Activated CD4-positive, alpha-beta T cell treated with anti-CD3 and anti-CD28 coated beads, Interleukin-2, Interleukin-6, amounts not matched to agents 100 ng/mL and 50 ng/mL, durations not matched to agents 16 hours and 8 hours (primary cell): Measurements from ENCODE around the gene GYG2.
"Not testable (repeated sequence)": the region's sequence is repeated elsewhere in the genome, so short reads cannot be mapped to it uniquely, and the experiment has no call there.

Experiments
- DNase-seq: peaks from one replicate; pipeline ENCODE4 v3.0.0-alpha.2; 2020

GYG2 gene

DNA sequence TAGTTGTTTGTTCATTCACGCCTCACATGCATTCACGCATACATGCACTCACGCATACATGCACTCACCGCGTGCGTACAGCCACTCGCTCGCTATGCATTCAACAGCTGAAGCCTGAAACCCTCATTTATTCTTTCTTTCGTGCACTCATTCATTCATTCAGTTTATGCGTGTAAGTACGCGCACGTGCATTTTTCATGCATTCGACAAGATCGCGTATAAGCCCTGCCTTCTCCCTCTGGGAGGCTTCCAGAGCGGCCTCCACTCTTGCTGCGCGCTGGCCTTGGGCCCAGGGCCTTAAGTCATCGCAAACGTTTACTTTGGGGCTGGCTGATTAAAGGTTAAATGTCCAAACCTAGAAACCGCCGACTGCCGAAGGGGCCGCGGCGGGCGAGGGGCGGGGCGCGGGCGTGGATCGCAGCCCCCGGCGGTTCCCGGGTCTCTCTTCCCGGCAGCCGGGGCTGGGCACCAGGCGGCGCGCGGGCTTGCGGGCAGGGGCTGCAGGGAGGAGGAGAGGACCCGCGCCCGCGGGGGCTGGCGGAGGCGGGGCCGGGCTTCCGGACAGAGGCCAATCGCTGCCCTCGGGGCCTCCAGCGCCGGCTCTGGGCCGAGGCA lies at the start of gene GYG2:
TSS of gene GYG2 (plus strand) at position 587 of the 615 bp plus-strand sequence. CDS start 1,259 bp downstream, outside the sequence.
- no peak for DNase-seq

DNA sequence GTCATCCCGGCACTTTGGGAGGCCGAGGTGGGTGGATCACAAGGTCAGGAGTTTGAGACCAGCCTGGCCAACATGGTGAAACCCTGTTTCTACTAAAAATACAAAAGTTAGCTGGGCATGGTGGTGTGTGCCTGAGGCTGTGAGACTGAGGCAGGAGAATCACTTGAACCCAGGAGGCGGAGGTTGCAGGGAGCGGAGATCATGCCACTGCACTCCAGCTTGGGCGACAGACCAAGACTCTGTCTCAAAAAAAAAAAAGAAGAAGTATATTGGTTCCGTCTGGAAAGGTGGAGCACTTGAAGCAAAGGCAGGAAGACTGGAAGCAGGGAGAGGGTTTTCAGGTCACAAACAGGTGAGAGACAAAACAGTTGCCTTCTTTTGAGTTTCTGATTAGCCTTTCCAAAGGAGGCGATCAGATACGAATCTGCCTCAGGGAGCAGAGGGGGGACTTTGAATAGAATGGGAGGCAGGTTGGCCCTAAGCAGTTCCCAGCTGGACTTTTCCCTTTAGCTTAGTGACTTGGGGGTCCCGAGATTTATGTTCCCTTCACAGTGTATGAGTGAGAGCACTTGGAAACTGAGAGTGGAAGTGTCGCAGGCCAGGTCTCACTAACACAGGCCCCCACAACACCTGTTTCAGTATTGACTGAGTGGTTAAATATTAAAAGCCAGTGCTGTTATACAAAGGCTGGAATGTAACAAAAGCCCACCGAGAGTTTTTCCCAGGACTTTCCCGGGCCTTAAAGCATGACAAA lies 48.1 kb upstream of the GYG2 start:
- not testable (repeated sequence) for DNase-seq

GRCh38 chrX:2781226-2781571 lies 47.5 kb upstream of the GYG2 start:
- no peak for DNase-seq

GRCh38 chrX:2781698-2782097 lies 47.0 kb upstream of the GYG2 start:
- no peak for DNase-seq

DNA sequence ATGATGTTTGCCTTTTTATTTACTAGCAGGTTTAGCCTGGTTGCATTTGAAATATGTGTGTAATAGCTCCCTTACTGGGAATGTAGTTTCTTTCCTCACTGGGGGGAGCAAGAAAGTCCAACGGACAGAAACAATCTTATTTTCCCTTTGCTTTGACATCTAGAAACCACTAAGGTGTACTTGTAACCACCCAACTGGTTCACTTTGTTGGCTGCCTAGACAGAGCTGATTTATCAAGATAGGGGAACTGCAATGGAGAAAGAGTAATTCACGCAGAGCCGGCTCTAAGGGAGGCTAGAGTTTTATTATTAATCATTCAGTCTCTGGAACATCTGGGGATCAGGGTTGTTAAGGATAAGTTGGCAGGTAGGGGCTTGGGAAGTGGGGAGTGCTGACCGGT lies 46.6 kb upstream of the GYG2 start:
- no peak for DNase-seq

- no peak for DNase-seq
These were observed 46.0 kb upstream of the GYG2 start for GRCh38 chrX:2782778-2783177.

DNA sequence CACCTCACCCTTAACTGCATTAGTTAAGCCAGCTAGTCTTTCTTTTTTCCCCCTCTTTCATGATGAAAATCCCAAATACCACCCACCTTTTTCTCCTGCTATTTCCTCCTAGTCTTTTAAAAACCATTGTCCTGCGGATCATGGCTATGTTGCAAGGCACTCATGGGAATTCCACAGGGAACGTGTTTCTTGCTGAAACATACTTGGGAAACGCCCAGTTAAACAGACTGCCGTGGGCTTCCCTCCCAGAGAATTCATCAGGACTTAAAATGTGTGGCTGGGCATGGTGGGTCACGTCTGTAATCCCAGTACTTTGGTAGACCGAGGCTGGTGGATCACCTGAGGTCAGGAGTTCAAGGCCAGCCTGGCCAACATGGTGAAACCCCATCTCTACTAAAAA lies 44.7 kb upstream of the GYG2 start:
- DNase-seq: no peak

GRCh38 chrX:2785538-2785937 lies 43.2 kb upstream of the GYG2 start:
- DNase-seq: no peak

DNA sequence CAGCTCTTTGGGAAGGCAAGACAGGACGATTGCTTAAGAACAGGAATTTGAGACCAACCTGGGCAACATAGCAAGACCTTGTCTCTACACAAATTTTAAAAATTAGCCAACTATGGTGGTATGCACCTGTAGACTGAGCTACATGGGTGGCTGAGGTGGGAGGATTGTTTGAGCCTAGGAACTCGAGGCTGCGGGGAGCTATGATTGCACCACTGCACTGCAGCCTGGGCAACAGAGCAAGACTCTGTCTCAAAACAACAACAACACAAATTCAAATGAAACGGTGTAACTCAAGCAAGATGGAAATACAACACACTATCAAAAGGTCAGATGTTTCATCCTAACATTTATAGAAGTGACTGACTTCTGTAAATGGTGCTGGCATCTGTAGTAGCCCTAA lies 39.8 kb upstream of the GYG2 start:
- no peak for DNase-seq

GRCh38 chrX:2789569-2789968 lies 39.2 kb upstream of the GYG2 start:
- DNase-seq: no peak

GRCh38 chrX:2793752-2794151 lies 35.0 kb upstream of the GYG2 start:
- no peak for DNase-seq

- DNase-seq: no peak
These were observed 34.4 kb upstream of the GYG2 start for GRCh38 chrX:2794336-2794735.

DNA sequence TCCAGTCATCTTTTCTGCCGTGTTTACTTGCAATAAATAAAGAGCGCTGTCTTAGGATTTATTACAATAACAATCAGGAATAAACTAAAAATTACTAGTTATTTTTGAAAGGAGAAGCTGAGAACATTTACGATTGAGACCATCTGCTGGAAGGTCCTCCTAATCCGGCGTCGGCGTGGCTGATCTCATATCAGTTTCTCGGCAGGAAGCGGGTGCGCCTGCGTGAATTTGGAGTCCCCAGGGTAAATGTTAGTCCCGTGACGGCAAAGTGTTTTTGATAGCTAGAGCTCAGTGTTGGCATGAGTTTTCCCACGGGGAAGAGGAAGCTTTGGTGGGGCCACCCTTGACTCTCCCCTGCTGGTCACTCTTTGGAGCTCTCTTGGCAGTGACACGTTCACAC lies 31.9 kb upstream of the GYG2 start:
- DNase-seq: not testable (repeated sequence)

GRCh38 chrX:2799369-2799768 lies 29.4 kb upstream of the GYG2 start:
- DNase-seq: no peak

DNA sequence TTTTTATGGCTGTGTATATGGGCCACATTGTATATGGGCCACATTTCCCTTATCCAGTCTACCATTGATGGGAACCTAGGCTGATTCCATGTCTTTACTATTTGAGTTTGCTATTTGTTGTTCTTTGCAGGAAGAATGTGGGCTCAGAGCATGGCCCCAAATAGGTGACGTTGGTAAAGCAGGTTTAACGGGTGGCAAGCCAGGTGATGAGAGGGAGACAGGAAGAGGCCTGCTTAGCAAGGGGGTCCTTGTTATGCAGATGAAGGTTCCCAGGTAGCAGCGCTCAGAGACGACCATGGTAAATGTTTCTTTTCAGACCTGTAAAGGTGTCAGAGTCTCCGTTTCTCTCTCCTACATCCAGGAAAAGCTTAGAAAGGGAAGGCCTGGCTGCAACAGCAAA lies 28.8 kb upstream of the GYG2 start:
- DNase-seq: not testable (repeated sequence)

GRCh38 chrX:2801223-2801622 lies 27.5 kb upstream of the GYG2 start:
- no peak for DNase-seq

DNA sequence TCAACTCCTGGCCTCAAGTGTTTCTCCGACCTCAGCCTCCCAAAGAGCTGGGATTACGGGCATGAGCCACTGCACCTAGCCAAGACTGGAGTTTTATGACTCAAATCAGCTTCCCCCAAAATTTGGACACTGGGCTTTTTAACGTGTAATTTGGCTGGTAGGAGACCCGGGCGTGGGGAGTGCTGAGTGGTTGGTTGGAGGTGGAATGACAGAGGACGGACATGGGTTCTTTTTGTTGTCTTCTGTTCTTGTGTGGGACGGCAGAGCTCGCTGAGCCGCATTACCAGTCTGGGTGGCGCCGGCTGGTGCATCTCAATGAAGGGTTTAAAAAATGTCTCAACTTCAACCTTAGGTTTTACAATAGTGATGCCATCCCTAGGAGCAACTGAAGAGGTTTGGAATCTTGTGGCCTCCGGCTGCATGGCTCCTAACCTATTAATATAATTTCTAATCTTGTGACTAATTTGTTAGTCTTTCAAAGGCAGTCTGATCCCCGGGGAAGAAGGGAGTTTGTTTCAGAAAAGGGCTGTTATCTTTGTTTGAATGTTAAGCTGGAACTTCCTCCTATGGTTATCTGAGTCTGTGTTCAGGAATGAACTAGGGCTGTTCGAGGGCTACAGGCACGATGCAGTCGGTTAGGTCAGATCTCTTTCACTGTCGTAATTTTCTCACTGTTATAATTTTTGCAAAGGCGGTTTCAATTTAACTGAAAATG lies 26.2 kb upstream of the GYG2 start:
- DNase-seq: not testable (repeated sequence)

- DNase-seq: not testable (repeated sequence)
These were observed 25.2 kb upstream of the GYG2 start for GRCh38 chrX:2803486-2803885.

DNA sequence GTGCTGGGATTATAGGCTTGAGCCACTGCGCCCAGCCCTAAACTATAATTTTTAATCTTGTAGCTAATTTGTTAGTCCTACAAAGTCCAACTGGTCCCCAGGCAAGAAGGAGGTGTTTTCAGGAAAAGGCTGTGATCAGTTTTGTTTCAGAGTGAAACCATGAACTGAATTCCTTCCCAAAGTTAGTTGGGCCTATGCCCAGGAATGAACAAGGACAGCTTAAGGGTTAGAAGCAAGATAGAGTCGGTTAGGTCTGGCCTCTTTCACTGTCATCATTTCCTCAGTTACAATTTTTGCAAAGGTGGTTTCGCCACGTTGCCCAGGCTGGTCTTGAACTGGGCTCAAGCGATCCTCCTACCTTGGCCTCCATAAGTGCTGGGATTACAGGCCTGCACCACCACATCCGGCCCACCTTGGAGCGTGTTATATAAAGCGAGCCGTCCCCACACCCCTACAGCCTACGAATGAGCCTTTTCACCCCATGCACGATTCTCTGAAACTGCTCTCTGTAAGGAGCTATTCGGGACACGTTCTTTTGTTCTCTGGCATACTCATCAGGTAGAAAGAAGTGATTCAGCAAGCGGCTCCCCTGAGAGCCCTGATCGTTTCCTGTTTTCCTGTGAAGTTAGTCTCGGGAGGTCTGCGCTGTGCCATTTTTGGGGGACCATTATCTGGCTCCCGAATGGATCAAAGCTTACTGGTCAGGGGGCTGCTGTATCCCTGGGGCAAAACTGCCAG lies 24.5 kb upstream of the GYG2 start:
- not testable (repeated sequence) for DNase-seq

- DNase-seq: not testable (repeated sequence)
These were observed 23.9 kb upstream of the GYG2 start for GRCh38 chrX:2804858-2805257.

- no peak for DNase-seq
These were observed 17.5 kb upstream of the GYG2 start for GRCh38 chrX:2811271-2811670.

DNA sequence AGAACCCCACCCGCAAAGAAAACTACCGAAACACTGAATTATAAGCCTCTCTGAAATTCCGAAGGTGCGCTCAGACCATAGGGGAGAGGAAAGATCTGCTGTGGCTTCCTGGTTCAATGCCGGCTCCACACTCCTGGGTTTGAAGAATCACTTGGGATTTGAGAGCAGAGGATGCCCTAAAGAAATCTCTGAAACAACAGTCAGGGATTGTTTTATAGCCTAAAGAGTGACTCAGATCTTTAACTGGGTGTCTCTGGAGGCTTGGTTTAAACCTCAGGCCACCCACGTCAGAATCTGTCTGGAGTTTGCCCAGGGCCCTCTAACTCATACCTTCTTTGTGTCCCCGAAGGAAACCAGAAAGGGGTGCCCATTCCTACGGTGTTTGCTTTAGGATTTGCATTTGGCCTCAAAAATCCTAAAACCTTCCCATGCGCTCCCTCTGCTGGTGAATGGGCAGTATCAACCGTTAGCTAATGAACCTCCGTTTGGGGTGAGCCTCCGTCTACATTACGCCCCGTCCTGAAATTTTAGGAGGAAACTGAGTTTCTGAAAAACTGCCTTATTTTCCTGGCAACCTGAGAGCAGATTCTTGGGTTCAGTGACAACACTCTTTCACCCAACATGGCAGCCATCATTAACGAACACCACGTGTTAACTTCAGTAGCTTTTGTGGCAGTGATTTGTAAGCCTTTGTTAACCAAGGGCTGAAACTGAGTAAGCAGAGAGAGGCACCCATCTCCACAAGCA lies 16.4 kb upstream of the GYG2 start:
- peak; percentile 73 for DNase-seq

DNA sequence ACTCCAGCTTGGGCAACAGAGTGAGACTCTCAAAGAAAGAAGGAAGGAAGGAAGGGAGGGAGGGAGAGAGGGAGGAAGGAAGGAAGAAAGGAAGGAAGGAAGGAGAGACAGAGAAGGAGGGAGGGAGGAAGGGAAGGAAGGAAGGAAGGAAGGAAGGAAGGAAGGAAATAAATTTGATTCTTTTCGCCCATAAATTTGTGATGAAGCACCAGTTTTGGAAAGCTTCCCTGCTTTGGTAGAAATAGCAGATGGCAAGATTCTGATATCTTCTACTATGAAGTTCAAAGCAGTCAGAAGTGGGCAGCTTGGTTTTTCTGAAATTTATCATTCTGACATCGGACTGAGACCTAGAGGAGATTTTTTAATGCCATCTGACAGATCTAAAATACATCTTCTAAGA lies 11.7 kb upstream of the GYG2 start:
- DNase-seq: no peak
